NCI-H2196 treated with DMSO at 0.1 percent for 48 hours (cell line): ENCODE results near the gene FOXK1.

Experiments used
- DNase-seq: peaks from one replicate; lab custom pipeline; 2025; ENCODE audit not compliant: unreplicated experiment; lab: John Stamatoyannopoulos, UW

The FOXK1 gene

DNA sequence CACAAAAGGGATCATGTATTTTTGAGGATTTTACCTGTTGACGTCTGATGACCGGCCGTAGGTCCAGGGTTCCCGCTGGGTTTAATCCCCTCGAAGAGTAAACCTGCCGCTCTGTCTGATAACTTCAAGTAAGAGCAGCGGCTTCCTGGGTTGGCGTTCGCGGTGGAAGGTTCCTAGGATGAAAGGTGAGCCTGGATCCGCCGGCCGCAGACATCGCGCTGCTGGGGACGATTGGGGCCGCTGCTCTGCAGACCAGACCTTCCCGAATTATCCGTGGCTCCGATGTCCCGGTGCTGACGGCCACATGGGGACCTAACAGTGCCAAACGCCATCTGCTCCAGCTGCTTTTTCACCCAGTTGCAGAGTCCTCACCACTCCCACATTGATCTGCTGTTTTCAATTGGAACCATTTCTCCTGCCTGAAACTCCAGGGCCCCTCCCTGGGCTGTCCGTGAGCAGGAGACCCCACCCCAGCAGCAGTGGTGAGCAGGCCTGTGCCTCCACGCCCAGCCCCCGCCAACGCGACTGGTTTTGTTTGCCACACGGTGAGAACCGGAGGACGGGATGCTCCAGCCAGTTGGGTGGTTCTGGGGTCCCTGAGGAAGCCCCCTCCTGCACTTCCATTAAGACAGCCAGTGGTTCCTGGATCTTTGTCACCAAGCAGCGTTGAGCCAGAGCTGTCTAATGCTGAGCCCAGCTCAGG is 81.1 kb downstream of the FOXK1 start:
- DNase-seq: no peak

DNA sequence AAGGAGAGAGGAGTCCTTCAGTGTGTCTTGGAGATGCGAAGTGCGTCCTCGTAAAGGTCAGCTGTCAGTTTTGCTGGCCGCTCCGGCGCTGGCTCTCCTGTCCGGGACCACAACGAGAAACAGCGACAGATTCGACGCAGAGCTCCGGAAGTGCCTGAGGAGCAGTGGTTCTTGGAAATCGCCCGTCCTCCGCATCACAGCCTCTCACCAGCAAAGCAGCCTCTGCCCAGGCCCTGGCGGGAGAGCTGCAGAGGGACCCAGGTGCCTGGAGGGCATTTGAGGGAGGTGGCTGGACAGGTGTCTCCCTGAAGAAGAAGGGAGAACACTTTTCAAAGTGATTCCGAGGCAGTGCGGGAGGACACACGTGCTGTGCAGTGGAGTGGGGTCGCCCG is 81.7 kb downstream of the FOXK1 start:
- DNase-seq: no peak

DNA sequence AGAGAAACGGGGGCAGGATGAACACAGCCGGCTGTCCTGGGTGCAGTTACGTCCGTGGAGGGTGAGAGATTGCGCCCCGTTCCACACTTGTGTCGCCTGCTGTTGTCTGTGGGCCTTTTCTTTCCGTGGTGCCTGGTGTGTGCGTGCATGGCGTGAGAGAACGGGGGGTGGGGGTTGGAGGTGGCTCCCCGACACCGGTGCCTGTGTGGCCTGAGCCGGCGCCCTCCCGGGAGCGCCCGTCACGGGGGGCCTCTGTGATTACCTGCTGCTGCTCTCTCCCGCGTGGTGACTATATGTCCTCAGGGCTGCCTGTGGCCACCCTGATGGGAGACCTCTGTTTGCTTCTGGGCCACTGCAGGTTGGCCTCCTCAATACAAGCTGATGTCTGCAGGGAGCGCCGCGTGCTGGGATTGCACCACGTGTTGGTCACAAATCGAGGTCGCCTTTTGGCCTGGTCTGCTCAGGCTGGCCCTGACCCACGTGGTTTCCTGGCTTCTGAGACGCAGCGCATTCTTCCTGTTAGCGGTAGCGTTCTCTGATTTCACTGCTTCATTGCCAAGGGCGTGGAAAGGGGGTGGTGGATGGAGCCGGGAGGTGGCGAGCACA is 82.4 kb downstream of the FOXK1 start:
- no peak for DNase-seq

DNA sequence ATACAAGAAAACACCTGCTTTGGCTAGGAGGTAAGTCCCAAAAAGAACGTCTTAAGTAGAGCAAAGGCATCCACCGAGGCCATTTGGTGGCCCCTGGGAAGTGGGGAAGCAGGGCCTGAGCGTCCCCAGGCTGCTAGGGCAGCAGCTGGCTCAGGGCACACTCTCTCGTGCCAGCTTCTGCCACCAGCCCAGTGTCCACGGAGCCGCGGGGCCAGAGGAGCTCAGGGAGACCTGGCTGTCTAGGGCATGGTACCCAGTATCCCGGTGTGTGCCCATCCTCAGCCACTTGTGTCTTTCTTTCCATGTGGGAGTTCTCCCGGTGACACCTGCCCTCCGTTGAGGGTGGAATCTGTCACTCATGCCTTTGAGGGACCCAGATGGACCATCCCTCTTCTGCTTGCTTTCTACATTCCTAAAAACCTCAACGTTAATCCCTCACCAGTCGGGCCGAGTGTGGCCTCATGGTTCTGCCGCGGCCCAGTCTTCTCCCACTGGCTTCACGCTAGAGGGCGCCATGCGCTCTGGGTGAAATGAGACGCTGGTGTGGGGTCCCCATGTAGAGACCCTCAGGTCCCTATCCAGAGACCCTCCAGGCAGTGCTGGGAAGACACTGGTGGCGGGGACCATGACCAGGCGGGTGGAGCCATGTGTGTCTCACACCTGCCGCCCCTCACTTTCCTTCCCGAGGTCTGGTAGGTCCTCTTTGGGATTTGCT is 83.8 kb downstream of the FOXK1 start:
- DNase-seq: no peak

DNA sequence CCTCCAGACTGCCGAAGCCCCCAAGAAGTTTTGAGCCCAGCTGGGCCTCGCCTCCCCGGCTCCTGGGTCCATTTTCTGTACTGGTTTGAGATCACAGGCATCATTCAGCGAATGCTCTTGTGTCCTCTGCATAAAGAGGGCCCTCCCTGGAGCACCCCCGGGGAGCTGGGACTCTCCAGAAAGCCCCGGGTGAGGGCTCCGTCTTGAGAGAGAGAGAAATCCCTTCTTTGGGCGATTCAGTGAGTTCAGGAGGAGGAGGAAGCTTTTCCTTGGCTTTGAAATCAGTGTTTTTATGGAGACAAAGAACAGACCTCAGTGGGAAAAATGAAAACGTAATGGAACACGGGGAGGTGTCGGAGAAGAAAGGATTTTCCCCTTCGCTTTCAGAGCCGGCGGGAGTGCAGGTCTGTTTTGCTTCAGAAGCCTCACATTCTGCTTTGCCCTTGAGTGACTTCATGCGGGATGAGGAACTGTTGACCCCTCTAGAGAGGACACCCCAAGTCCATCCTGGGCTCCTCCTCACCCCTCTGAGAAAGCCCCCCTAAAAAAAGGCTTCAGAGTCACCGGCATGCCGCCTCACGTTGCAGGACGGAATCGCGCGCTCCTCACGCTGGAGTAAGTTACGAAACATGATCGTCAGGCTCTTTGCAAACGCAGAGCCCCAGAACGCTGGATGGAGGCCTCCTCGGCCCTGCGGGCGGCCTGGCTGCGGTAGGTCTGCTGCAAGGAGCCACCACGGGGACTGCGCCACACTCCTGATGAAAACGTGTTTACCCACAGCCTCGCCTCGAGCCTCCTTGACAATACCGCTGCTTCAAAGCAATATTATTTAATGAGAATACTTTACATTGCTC is 84.8 kb downstream of the FOXK1 start:
- DNase-seq: no peak

DNA sequence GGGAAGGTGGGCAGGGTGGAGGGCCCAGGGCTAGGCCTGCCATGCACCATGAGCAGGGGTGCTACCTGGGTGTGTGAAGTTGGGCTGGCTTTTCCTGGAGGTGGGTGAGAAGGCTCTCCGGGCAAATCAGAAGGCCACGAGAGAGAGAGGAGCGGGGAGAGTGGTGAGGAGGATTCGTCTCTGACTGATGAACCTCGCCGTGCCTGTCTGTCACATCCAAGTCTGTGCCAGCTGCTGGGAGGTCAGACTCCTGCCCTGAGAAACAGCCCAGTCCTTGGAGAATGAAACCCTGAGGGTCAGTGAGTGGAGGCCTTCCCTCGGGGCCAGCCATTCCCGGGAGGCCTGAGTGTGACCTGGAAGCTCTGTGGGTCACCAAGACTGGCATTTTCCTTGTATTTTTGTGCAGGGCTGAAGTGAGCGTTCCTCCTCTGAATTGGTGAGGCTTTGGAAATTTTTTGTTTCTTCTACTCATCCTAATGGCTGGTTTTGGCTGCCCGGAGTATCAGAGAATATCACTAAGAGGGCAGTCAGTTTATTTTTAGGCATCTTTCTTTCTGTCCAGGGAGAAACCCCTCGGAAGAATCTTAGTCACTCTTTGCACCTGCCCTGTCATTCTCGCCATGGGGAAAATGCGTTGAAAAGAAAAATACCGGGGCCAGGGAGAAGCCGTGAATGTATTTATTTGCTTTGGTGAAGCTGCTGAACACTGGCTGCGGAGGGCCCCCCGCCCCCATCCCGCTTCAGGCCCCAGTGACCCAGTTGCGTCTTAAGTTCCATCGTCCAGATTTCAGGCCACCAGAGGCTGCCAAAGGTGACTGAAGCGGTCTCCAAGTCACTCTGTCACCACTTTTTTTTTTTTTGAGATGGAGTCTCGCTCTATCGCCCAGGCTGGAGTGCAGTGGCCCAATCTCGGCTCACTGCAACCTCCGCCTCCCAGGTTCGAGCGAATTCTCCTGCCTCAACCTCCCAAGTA is 86.8 kb downstream of the FOXK1 start:
- no peak for DNase-seq

DNA sequence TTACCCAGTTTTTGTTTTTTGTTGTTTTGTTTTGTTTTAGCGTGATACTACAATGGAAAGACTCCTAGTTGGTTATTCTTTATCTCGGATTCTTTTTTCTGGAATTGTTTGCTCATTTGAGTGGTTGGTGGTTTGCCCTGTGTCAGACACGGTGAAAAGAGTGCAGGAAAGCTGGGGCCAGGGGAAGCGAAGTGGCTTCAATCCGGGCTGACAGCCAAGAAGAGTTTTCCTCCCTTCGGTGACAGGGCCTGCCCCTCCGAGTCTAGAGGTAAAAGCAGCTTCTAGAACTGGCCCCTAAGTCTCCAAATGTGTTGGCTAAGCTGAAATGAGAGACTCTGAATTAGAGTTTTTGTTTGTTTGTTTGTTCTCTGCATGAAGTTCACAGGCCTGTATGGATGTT is 87.7 kb downstream of the FOXK1 start:
- DNase-seq: no peak

DNA sequence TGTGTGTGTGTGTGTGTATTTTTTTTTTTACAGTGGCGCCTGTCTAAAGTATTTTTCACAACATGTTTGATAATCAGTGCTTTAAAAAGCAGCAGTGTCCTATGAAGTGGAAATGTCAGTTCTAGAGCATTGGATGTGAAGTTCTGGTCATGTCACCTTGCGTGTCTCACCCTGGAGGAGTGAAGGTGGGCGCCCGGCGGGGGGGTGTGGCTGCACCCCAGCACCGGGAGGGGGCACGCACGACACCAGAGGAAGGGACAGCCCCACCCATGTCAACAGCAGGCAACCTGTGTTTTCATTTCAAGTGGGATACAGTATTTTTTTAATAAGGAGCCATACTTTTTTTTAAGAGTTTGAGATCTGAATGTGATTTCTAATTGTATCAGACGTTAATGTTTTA is 88.8 kb downstream of the FOXK1 start:
- DNase-seq: no peak

DNA sequence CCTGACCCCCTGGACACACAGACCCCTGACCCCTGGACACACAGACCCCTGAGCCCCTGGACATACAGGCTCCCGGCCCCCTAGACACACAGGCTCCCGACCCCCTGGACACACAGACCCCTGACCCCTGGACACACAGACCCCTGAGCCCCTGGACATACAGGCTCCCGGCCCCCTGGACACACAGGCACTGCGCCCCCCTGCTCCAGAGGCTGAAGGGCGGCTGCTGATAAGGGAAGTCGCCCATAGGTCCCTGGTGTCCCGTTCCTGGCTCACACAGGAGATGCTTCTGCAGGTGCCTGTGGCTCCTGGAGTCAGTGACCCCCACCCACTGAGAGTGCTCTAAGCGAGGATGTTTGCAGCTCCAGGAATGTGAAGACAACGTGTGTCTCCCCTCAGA is 89.6 kb downstream of the FOXK1 start:
- no peak for DNase-seq

DNA sequence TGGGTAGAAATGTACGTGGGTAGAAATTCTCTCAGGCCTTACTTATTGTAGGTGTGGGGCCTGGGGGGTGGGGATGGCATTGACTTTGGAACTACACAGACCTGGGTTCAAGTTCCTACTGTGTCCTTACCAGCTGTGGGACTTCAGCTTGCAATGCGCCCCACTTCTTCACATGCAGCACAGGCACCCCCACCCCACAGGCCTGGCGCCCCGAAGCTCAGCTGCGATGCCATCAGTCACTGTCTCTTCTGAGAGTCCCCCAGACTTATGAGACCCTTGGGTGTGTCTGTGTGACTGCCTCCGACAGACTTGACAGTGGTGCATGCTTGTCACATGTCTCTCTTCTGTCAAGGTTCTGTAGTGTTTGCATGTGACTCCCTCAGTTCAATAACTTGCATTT is 90.2 kb downstream of the FOXK1 start:
- DNase-seq: no peak

DNA sequence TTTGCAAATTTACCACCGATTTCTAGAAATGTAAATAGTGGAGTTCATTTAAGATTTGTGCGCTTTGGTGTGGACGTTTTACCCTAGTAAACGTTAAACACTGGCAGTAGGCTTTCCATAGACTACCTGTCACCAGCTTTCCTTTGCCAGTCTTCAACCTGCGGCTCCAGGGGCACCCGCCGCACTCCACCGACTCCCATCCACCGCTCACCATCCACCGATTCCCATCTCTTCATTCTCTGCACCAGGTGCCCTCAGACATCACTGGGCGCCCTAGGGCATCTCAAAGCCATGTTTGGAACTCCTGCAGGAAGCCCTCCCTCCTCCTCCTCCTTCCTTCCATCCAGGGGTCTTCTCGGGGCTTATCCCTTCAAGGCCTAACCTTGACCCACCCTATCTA is 91.9 kb downstream of the FOXK1 start:
- no peak for DNase-seq

DNA sequence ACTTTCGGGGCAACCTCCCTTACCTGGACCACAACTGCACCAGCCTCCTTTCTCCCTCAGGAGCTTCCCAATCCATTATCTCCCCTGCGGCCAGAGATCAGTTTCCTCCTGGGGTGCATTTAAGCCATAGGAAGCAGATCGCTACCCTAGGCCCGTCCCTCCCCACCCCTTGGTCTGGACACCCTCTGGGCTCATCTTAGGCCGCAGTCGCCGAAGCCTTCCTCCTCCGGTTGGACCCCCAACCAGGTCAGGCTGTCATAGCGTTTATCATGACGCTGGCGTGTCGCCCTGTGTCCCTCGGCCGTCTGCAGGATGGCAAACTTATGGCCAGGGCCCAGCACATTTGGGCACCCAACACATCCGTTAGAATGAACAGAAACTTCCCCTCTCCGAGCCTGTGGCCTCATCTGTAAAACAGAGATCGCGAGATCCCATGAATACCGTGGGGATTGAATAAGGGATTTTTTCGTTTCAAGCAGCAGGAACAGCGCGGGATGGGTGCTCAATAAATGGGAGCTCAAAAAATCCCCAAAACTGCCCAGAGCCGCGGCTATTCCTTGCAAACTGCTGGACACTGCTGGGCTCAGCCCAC is 92.7 kb downstream of the FOXK1 start:
- DNase-seq: no peak

DNA sequence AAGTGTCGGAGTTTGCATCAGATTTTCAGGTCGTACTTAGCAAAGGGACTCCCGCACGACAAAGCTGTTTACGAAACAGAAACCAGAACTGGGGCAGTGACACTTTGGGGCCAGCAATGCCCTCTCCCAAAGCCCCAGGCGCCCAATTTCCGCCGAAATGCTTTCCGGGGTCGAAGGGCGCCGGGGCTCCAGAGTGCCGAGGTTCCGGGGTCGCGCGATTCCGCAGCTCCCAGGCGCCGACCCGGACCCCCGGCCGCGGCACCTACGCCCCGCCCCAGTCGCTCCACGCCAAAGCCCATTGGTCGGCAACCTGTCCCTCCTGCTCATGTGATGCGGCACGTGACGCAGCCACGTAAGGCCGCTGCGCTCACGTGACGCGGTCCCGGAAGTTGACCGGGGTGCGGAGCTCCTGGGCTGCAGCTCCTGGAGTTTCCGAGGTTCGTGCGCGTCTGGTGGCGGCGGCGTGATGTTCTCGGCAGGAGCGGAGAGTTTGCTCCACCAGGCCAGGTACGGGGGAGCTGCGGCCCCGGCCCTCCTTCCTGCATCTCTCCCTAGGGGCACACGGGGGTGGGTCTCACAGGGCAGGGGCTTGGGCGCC is 93.3 kb downstream of the FOXK1 start, which contains the start of gene AP5Z1:
AP5Z1 (plus strand) TSS at position 374 of the 598 bp plus-strand sequence; CDS start at position 467, 93 bp downstream.
- peak; percentile 82 for DNase-seq

DNA sequence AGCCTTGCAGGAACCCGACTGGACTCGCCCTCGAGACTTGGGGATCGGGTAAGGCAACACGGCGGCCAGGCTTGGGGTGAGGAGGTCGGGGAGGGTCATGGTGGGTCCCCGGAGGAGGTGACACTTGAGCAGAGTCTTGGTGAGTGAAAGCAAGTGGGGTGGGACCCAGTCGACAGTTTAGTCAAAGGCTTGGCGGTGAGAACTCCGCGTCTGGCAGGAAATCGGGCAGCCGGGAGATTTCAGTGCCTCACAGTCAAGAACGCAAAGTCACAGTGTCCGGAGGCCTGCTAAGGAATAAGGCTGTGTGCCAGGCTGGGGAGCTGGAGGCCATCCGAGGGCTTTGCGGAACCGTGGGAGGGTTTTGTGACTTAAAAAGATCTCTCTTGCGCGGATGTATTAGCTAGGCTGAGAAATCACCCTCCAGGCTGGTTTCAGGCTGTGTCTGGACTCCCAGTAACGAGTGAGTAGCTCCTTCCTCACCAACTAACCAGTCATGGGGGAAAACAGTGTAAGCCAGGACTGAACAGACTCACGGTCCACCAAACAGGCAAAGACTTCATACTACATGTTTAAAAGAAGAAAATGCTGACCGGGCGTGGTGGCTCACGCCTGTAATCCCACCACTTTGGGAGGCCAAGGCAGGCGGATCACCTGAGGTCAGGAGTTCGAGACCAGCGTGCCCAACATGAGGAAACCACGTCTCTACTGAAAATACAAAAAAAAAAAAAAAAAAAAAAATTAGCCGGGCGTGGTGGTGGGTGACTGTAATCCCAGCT is 93.9 kb downstream of the FOXK1 start:
- DNase-seq: no peak

DNA sequence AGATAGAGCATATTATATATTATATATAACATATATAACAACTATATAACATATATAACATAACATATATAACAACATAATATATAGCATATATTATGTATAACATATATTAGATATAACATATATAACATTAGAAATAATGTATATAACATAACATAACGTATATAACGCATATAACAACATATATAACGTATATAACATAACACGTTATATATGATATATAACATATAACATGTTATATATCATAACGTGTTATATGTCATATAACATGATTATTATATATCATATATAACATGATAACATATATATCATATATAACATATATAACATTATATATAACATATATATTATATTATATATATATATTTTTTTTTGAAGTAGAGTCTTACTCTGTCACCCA is 97.0 kb downstream of the FOXK1 start:
- no peak for DNase-seq

DNA sequence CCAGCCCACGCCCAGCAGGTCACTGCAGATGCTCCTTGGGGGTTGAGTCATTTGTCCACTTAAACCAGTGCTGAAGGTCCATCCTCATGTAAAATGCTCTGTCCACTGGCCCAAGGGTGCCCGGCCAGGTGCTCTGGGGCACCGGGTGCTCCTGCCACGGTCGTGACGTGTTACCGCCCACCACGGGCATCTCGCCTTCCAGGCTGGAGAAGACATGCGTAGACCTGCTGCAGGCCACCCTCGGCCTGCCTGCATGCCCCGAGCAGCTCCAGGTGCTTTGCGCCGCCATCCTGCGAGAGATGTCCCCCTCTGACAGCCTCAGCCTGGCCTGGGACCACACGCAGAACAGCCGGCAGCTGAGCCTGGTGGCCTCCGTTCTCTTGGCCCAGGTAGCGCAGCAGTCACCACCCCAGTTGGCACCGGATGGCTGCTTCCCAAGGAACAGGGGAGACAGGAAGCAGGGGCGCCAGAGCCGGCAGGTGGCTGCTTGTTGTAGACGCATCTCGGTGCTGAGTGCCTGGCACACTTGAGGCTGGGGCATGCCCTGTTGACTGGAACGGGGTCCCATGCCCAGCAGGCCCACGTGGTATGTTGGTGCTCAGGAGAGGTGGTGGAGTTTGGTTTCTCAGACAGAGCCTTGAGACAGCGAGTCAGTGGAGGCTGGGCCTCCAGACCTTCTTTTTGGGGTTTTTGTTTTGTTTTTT is 99.4 kb downstream of the FOXK1 start:
- no peak for DNase-seq

DNA sequence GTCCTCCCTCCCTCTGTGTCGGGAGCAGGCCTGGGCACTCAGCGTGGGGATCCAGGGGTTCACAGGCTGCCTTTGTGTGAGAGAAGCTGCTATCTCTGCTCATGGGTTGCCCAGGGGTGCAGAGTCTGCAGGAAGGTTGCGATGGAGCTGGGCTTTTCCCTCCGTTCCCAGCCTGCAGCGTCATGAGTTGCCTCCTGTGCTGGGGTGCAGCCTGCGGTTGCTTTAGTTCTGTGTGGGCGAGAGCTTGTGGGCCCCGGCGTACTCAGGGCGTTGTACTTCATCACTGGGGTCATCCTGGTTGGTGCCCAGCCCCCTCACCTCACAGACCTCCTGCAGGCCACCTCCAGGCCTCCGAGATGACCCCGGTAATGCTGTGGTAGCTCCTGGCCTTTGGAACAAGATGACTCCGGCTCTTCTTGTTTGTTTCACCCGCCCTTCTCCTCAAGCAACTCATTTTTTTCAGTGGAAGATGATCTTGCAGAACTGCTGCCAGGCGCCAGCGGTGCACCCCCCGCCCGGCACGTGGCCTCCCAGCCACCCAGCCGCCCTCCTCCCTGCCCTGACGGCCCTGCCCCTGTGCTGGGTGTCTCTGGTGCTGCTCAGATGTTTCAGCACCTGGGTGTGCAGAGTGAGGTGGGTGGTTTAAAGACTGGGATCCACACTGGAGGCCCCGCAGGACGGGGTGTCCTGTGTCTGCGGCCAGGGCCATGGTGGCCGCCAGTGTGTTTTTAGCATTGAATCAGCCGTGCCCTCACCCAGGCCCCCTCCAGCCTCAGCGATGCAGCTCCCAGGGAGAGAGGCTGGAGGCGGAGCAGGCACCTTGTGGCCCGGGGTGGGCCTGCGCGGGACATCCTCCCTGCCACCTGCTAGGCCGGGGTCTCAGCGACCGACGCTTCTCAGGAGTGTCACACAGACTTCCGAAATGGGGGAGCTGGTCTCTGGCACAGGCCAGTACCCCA is 100.5 kb downstream of the FOXK1 start:
- DNase-seq: no peak
